Panc1 (cell line): Measurements from ENCODE around the gene ZNF398. TPM values are rescaled to one million over a fixed set of nuclear protein-coding genes. Genes with fewer than 3 reads are reported as not detected.
A peak's percentile ranks its signal among the peaks of the same experiment; 100 is the strongest.

Experiments
- ATAC-seq: fragments of 200-7000 bp; cut with Tn5 transposase; 2 replicates; pipeline ENCODE4 v1.9.1; 2020; ENCODE audit warnings: mild to moderate bottlenecking, moderate library complexity
- BruUV-seq: library from RNA; stranded (reverse); fragments of 400-500 nt; replicated peaks from 2 replicates; lab custom pipeline; 2021; lab: Mats Ljungman, UMichigan
- CTCF ChIA-PET: fragments of 300-600 bp; sonication (Branson Sonifier 250); formaldehyde crosslinking; loops from one replicate; lab custom pipeline; 2022; ENCODE audit warnings: antibody characterized with exemption; lab: Charles Lee
- POLR2A ChIA-PET: fragments of 300-600 bp; sonication (Branson Sonifier 250); formaldehyde crosslinking; loops from one replicate; lab custom pipeline; 2022; ENCODE audit warnings: antibody characterized with exemption; lab: Charles Lee
- DNase-seq: peaks from one replicate; pipeline ENCODE4 v3.0.0-alpha.2; 2010; ENCODE audit warnings: low read depth, low spot score
- H3K27ac ChIP-seq: 2 replicates; pipeline ENCODE4 v1.5.1; 2011; ENCODE audit warnings: mild to moderate bottlenecking, low read length, inconsistent platforms
- H3K27me3 ChIP-seq: fragments of 200-500 bp; sonication (Bioruptor generic); 2 replicates; pipeline ENCODE4 v1.6.0; 2014; ENCODE audit warnings: low read length, inconsistent platforms; ENCODE audit not compliant: control insufficient read depth, insufficient read depth
- H3K36me3 ChIP-seq: fragments of 200-500 bp; sonication (Bioruptor generic); 2 replicates; pipeline ENCODE4 v1.5.1; 2014; ENCODE audit warnings: inconsistent platforms, mild to moderate bottlenecking, low read length, moderate library complexity; ENCODE audit not compliant: control insufficient read depth, insufficient read depth
- H3K4me1 ChIP-seq: 2 replicates; pipeline ENCODE4 v1.5.1; 2011; ENCODE audit warnings: inconsistent platforms, mild to moderate bottlenecking, low read length, moderate library complexity; ENCODE audit not compliant: control insufficient read depth, insufficient read depth
- H3K4me3 ChIP-seq, 2 experiments: 2 replicates each; pipeline ENCODE4 v1.5.1; 2011 to 2012; ENCODE audit warnings: low read depth in 2 of 2, low read length in 2 of 2, mild to moderate bottlenecking in 2 of 2, inconsistent platforms in 1 of 2, moderate library complexity in 1 of 2
- H3K9me3 ChIP-seq: fragments of 200-500 bp; sonication (Bioruptor generic); 2 replicates; pipeline ENCODE4 v1.5.1; 2014; ENCODE audit warnings: low read depth, mild to moderate bottlenecking, inconsistent platforms, low read length, moderate library complexity; ENCODE audit not compliant: control insufficient read depth, insufficient read depth
- CTCF ChIP-seq: fragments of 450-650 bp; IDR thresholded peaks from 2 replicates; pipeline ENCODE4 v1.5.1; 2017; ENCODE audit warnings: mild to moderate bottlenecking
- POLR2AphosphoS5 ChIP-seq: IDR thresholded peaks from 2 replicates; pipeline ENCODE4 v1.6.1; 2012; ENCODE audit warnings: mild to moderate bottlenecking, low read depth, low read length, moderate library complexity
- REST ChIP-seq, 2 experiments: IDR thresholded peaks; 2 replicates each; pipeline ENCODE4 v1.6.1; 2011 to 2012; ENCODE audit warnings: low read depth in 2 of 2, control low read depth in 1 of 2, low read length in 1 of 2, mild to moderate bottlenecking in 1 of 2, moderate library complexity in 1 of 2; ENCODE audit not compliant: insufficient read depth in 1 of 2
- SIN3A ChIP-seq: IDR thresholded peaks from 2 replicates; pipeline ENCODE4 v1.6.1; 2012; ENCODE audit warnings: low read depth, mild to moderate bottlenecking, low read length, moderate library complexity, borderline replicate concordance; ENCODE audit not compliant: insufficient read depth
- TCF7L2 ChIP-seq: IDR thresholded peaks from 2 replicates; pipeline ENCODE4 v1.6.1; 2011; ENCODE audit warnings: mild to moderate bottlenecking, low read depth, low read length, inconsistent platforms
- in situ Hi-C: cut with HindIII; loops from 2 replicates; pipeline ENCODE4 v1.10.0; 2016; ENCODE audit warnings: low sequenced_read_pairs, low pct_unique_long_range_greater_than_20kb
- intact Hi-C: fragments of 100-400 bp; cut with micrococcal nuclease; formaldehyde crosslinking; loops from one replicate; pipeline ENCODE4 v1.10.0; 2022; ENCODE audit not compliant: unreplicated experiment
- total RNA-seq: library from RNA; stranded (reverse); gene quantifications from one replicate; pipeline ENCODE4 v1.2.1, GENCODE V29; 2021; ENCODE audit not compliant: unreplicated experiment

The ZNF398 gene
- total RNA-seq, 1 experiment from 2014 or later, result 14.1 TPM

GRCh38 chr7:149130572-149131198 lies 16.6 kb upstream of the ZNF398 start:
- H3K36me3 ChIP-seq, result peaks cover 4% of the 10 kb centered on the region; the same call in 1 of the 2 replicates

More at GRCh38 chr7:149130572-149131198, 16.6 kb upstream of the ZNF398 start:
- ChIA-PET POLR2A (no interaction called here), CTCF (no interaction called here)
- in situ Hi-C loops, result no loop called here
- intact Hi-C loops, result no loop called here
- Histone ChIP-seq H3K27me3 (no peaks in the 10 kb centered on the region), H3K4me1 (no peaks in the 10 kb centered on the region), H3K9me3 (peaks cover 9% of the 10 kb centered on the region; the same call in 1 of the 2 replicates), H3K27ac (no peak overlapping the region), H3K4me3 (no peak overlapping the region)
- TSS peak; percentile 52 for BruUV-seq
- ATAC-seq (no peak), DNase-seq (no peak)
- TF ChIP-seq TCF7L2 (no peak), CTCF (no peak), REST (IDR thresholded peaks at IDR 0.05; ENCODE audit: insufficient read depth in 1 of 2, low read depth in 2 of 2, low read length in 1 of 2) (no peak), POLR2AphosphoS5 (no peak), SIN3A (no peak)
